Stomach (tissue), 9 donors: ENCODE data around the gene SMAD6. TPM values are rescaled to one million over a fixed set of nuclear protein-coding genes. Genes with fewer than 3 reads are reported as not detected.

Source experiments
- DNase-seq, 2 donors: peaks; one replicate each; pipeline versions ENCODE4 v3.0.0 to v3.0.0-alpha.2; 2013 to 2019
- H3K27ac ChIP-seq, 5 donors: fragments of 200-600 bp in 4 of 5; sonication (generic) in 4 of 5; one replicate each; pipeline ENCODE4 v1.5.1; 2013 to 2019; ENCODE audit warnings: mild to moderate bottlenecking in 1 of 5, moderate library complexity in 1 of 5
- H3K27me3 ChIP-seq, 3 donors: fragments of 200-600 bp; sonication (generic); one replicate each; pipeline ENCODE4 v1.5.1; 2017 to 2019; ENCODE audit warnings: mixed run types in 1 of 3
- H3K36me3 ChIP-seq, 4 donors: fragments of 200-600 bp; sonication (generic); 1 replicate in 3 of 4; 2 replicates in 1 of 4; pipeline ENCODE4 v1.5.1; 2016 to 2019
- H3K4me1 ChIP-seq, 4 donors: fragments of 200-600 bp; sonication (generic); one replicate each; pipeline ENCODE4 v1.5.1; 2016 to 2019
- H3K4me3 ChIP-seq, 4 donors: fragments of 200-600 bp; sonication (generic) in 3 of 4; one replicate each; pipeline ENCODE4 v1.5.1; 2016 to 2019; ENCODE audit warnings: mild to moderate bottlenecking in 1 of 4
- H3K9me3 ChIP-seq, 4 donors: fragments of 200-600 bp; sonication (generic); one replicate each; pipeline ENCODE4 v1.5.1; 2016 to 2019
- CTCF ChIP-seq, 7 experiments: fragments of 450-650 bp in 4 of 7; fragments of 200-600 bp in 3 of 7; sonication (generic) in 3 of 7; IDR thresholded peaks; one replicate each; pipeline ENCODE4 v1.5.1; 2016 to 2019; ENCODE audit warnings: antibody characterized with exemption in 7 of 7, control low read depth in 2 of 7, mild to moderate bottlenecking in 1 of 7
- EP300 ChIP-seq: sonication (generic); formaldehyde crosslinking; IDR thresholded peaks from one replicate; pipeline ENCODE4 v1.6.1; 2017; ENCODE audit warnings: antibody characterized with exemption
- POLR2A ChIP-seq, 4 donors: fragments of 450-650 bp; IDR thresholded peaks; one replicate each; pipeline ENCODE4 v1.6.1; 2016; ENCODE audit warnings: antibody characterized with exemption in 4 of 4, control low read depth in 2 of 4, mild to moderate bottlenecking in 1 of 4, moderate library complexity in 1 of 4
- POLR2AphosphoS5 ChIP-seq, 3 donors: sonication (generic); formaldehyde crosslinking; IDR thresholded peaks; one replicate each; pipeline ENCODE4 v1.6.1; 2016; ENCODE audit warnings: antibody characterized with exemption in 3 of 3
- WGBS, 5 donors: extraction: QIAGEN DNeasy Blood & Tissue Kit in 3 of 5; methylation state at CpG; one replicate each; pipeline versions ENCODE4 v1.1.5 to v1.1.7; 2013 to 2018; 5-methylcytosine and 5-hydroxymethylcytosine counted together
- intact Hi-C: fragments of 100-400 bp; cut with DNase I; formaldehyde crosslinking; loops from one replicate; pipeline ENCODE4 v1.15.1; 2023; ENCODE audit warnings: low total_unique reads
- polyA plus RNA-seq, 3 donors: library from polyadenylated mRNA; stranded (reverse); fragments of 200-250 nt; gene quantifications; one replicate each; pipeline ENCODE4 v1.2.3, GENCODE V29; 2013
- total RNA-seq, 5 donors: library from RNA; depleted of rRNA; stranded (reverse); fragments of >200 nt; gene quantifications; one replicate each; pipeline versions ENCODE4 v1.1.0 to v1.2.3, GENCODE V29; 2014 to 2016
- donor health status: healthy with polysubstance abuse.
- donor health status: Bipolar disorder and iron deficiency.
- donor health status: healthy.

Gene SMAD6
- total and polyA plus RNA-seq, 8 donors, result 4.0 to 112 (median 28.3) TPM

- TF ChIP-seq EP300, result no peak
- no peak for TF ChIP-seq POLR2AphosphoS5 (IDR thresholded peaks at IDR 0.05)
- no peak for TF ChIP-seq POLR2A (IDR thresholded peaks at IDR 0.05)
- TF ChIP-seq CTCF (IDR thresholded peaks at IDR 0.05), result no peak
- WGBS, 5 donors, result 48 to 62% (median 56%) methylated on average over 6 of the region's 6 CpGs
- H3K36me3 ChIP-seq, result no peaks in the 10 kb centered on the region
- H3K9me3 ChIP-seq, result no peaks in the 10 kb centered on the region
- peak in 1 of 2 donors; percentile 37 for DNase-seq
- H3K27me3 ChIP-seq, result no peaks in the 10 kb centered on the region
- peaks cover 0 to 15% (median 8%) of the 10 kb centered on the region in 4 donors for H3K4me1 ChIP-seq
- no peak overlapping the region for H3K4me3 ChIP-seq
- intact Hi-C loops, result loop anchor here (10.0 kb wide), 1 partner anchor 88 kb away; no protein-coding TSS in a partner anchor
- H3K27ac ChIP-seq, result peak overlapping the region in 2 of 5 donors; percentile 16 to 22
These were observed 9.0 kb upstream of the SMAD6 start for GRCh38 chr15:66692808-66693596.

GRCh38 chr15:66696770-66697169 lies 5.3 kb upstream of the SMAD6 start:
- no peak overlapping the region for H3K4me3 ChIP-seq
- 82 to 96% (median 88%) methylated on average over 4 of the region's 4 CpGs for WGBS, 5 donors
- TF ChIP-seq POLR2AphosphoS5 (IDR thresholded peaks at IDR 0.05) (no peak), POLR2A (IDR thresholded peaks at IDR 0.05) (no peak), EP300 (no peak), CTCF (IDR thresholded peaks at IDR 0.05) (no peak)
- H3K36me3 ChIP-seq, result no peaks in the 10 kb centered on the region
- H3K4me1 ChIP-seq, result peaks cover 0 to 31% (median 20%) of the 10 kb centered on the region in 4 donors
- no peak overlapping the region for H3K27ac ChIP-seq
- H3K9me3 ChIP-seq, result no peaks in the 10 kb centered on the region
- intact Hi-C loops, result loop anchor here (5.0 to 10.0 kb wide), 2 partner anchors 92 to 156 kb away; no protein-coding TSS in a partner anchor
- H3K27me3 ChIP-seq, result no peaks in the 10 kb centered on the region
- no peak for DNase-seq

DNA sequence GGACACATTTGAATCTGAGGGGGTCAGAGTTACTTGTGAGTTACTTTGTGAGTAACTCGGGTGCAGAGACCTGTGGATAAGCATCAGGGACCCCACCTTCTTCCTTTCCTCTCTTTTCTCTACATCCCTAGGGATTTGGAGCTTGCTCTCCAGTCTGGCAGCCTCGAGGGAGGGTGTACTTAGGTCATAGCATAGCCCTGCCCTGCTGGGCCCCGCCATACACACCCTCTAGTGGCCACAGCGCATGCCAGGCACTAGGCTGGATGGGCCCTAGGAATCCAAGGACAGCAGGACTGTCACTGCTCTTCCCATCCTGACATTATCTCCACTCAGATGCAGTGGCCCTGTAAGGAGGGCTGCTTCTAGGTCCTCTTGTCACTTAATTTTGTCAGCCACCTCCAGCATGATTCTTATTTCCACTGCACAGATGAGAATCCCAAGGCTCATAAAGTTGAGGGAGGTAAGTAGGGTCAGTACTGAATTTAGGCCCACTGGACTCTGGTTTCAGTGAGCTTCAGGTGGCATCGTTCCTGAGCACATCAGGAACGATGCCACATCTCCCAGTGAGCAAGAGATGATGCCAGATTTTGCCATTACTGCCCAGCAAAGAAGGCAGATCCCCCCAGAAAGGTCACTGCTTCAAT lies 3.6 kb upstream of the SMAD6 start:
- H3K36me3 ChIP-seq, result no peaks in the 10 kb centered on the region
- intact Hi-C loops, result loop anchor here (5.0 to 10.0 kb wide), 2 partner anchors 94 to 154 kb away; no protein-coding TSS in a partner anchor

More for the DNA sequence above, 3.6 kb upstream of the SMAD6 start:
- peak; percentile 77 to 84 for DNase-seq
- H3K4me3 ChIP-seq, result no peak overlapping the region
- H3K4me1 ChIP-seq, result peaks cover 0 to 30% (median 23%) of the 10 kb centered on the region in 4 donors
- H3K27ac ChIP-seq, result no peak overlapping the region
- peaks cover 0 to 9% (median 0%) of the 10 kb centered on the region in 3 donors for H3K27me3 ChIP-seq
- TF ChIP-seq EP300, result no peak
- TF ChIP-seq POLR2A (IDR thresholded peaks at IDR 0.05), result no peak
- peak in 1 of 3 donors; percentile 38 for TF ChIP-seq POLR2AphosphoS5 (IDR thresholded peaks at IDR 0.05)
- TF ChIP-seq CTCF (IDR thresholded peaks at IDR 0.05), result peak in 5 of 7 experiments; percentile 29 to 79 (median 70)
- no peaks in the 10 kb centered on the region for H3K9me3 ChIP-seq
- WGBS, 5 donors, result 21 to 32% (median 26%) methylated on average over 6 of the region's 6 CpGs
